ENCODE results near the gene CRADD.

The CRADD gene

GRCh38 chr12:93892423-93893268 is 215.5 kb downstream of the CRADD start:
- in situ Hi-C loops (cut with MboI; ENCODE audit: low sequenced_read_pairs): no loop called here

- in situ Hi-C loops (cut with MboI; ENCODE audit: low sequenced_read_pairs): no loop called here
Observed at GRCh38 chr12:93894391-93895088, 217.4 kb downstream of the CRADD start.

DNA sequence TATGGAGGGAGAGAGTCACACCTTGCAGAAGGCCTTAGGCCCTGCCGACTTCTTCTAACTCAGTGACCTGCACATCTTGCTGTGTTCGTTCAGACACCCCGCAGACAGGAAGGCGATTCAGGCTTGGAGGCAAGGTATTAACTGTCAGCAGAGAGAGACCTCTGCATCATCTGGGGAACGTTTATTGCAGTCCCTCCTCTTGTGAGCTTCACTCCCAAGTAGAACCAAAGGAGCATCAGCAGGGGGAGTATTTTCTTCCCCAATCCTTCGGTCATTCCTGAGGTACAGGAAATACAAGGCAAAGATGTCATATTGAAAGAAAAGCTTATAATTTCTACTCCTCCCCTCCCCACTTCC is 217.9 kb downstream of the CRADD start:
- in situ Hi-C loops (cut with MboI; ENCODE audit: low sequenced_read_pairs): no loop called here

GRCh38 chr12:93896427-93896826 is 219.3 kb downstream of the CRADD start:
- in situ Hi-C loops (cut with MboI; ENCODE audit: low sequenced_read_pairs): no loop called here

- in situ Hi-C loops (cut with MboI; ENCODE audit: low sequenced_read_pairs): no loop called here
Observed at GRCh38 chr12:93896952-93897351, 219.8 kb downstream of the CRADD start.

DNA sequence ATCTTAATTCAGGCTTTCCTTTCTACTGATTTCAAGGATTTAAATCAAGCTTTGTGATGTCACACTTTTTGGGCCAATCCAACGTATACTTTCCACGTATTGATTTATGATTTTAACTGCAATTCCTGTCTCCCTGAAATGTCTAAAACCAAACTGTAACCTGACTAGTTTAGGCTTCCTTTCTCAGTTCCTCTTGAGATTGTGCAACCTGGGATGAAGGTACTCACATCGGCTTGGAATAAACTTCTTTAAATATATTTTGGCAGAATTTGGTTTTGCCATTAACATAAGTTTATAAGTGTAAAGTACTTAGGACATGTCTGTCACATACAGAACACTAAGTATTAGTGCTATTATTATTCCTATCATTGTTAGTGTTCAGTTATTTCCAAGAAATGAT is 224.6 kb downstream of the CRADD start:
- in situ Hi-C loops (cut with MboI; ENCODE audit: low sequenced_read_pairs): no loop called here

GRCh38 chr12:93902192-93902591 is 225.0 kb downstream of the CRADD start:
- in situ Hi-C loops (cut with MboI; ENCODE audit: low sequenced_read_pairs): no loop called here

- in situ Hi-C loops (cut with MboI; ENCODE audit: low sequenced_read_pairs): no loop called here
Observed at GRCh38 chr12:93902736-93903562, 225.8 kb downstream of the CRADD start.

DNA sequence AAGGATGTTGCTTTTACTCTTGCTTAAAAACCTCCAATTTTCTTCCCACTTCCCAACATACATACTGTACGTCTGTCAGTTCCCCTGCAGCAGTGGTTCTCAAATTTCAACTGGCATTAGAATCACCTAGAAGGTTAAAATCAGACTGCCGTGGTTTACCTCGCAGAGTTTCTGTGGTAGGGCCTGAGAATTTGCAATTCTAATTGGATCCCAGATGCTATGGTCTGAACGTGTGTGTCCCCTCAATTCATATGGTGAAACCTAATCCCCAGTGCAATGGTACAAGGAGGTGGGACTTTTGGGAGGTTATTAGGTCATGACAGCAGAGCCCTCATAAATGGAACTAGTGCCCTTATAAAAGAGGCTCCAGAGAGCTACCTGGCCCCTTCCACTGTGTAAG is 226.9 kb downstream of the CRADD start:
- in situ Hi-C loops (cut with MboI; ENCODE audit: low sequenced_read_pairs): no loop called here

- in situ Hi-C loops (cut with MboI; ENCODE audit: low sequenced_read_pairs): no loop called here
Observed at GRCh38 chr12:93908264-93908663, 231.1 kb downstream of the CRADD start.

DNA sequence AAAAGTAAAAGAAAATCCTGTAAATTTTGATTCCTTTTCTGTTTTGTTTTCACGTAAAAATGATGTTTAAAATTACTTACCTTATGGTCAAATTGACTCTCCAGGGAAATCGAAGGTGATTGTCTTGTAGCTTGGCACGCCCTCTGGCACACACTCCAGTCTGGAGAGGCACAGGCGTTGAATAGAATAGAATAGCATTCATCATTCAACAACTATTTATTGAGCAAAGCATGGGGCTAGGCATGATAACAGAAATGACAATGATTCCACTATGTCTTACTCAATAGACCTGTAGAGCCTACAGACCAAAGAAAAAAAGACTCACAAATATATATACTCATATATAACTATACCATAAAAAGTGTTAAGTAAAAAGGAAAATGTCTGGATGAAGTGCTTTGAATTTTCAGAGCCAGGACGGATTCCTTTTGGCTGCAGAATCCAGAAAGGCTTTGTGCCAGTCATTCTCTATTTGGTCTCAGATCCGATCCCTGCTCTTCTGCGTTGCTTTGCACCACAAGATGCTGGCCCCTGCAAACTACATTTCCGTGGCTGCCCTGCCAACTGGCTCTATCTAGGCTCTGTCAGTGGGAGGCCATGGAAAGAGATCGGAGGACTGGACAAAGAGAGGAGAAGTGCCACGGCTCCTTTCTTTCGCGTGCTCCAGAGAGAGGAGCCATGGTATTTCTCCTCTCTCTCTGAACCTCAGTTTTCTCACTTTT is 231.8 kb downstream of the CRADD start:
- in situ Hi-C loops (cut with MboI; ENCODE audit: low sequenced_read_pairs): no loop called here

DNA sequence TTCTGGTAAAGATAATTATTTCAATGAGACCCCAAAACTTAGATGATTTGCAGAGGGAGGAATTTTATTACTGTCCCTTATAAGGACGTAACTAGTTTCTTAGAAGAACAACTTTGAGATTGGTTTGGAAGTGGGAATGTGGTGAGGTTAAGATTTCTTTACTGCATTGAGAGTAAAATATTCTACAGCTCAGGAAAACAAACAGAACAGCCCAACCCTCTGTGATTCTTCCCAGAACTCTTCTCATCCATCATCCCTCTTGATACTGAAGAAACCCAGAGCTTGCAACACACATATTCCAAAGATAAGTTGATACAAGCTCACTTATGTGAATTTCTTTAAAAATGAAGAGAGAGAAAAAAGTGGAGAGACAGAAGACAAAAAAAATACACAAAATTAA is 234.2 kb downstream of the CRADD start:
- in situ Hi-C loops (cut with MboI; ENCODE audit: low sequenced_read_pairs): no loop called here

DNA sequence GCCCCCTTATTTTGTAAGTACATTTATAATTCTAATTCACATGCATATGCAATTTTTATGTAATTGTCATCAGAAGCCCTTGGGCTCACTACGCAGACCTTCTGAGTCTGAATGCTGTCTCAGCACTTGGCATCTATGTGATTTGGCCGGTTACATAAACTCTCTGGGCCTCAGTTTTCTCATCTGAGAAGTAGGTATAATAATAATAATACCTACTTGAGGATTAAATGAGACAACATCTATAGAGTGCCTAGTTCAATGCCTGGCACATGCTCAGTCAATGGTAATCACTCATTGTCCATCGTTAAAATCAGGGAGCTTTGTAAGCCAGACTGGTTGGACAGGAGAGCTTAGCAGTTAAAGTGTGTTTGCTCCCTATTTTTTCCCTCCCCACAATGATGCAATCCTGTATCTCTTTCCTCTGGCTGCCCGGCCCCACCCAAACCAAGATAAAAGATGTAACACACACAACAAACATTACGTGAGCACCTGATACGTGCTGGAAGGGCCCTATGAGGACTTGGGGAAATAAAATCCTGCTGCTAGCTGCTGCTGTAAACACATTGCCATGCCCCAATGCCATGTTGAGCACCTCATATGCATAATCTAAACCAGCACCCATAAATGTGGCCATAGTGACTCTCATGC is 235.0 kb downstream of the CRADD start:
- in situ Hi-C loops (cut with MboI; ENCODE audit: low sequenced_read_pairs): no loop called here

DNA sequence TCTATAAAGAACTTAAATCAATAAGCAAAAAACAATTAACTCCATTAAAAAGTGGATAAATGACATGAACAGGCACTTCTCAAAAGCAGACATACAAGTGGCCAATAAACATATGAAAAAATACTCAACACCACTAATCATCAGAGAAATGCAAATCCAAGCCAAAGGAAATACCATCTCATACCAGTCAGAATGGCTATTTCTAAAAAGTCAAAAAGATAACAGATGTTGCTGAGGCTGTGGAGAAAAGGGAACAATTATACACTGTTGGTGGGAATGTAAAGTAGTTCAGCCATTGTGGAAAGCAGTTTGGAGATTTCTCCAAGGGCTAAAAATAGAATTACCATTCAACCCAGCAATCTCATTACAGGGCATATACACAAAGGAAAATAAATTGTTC is 236.7 kb downstream of the CRADD start:
- in situ Hi-C loops (cut with MboI; ENCODE audit: low sequenced_read_pairs): no loop called here

- in situ Hi-C loops (cut with MboI; ENCODE audit: low sequenced_read_pairs): no loop called here
Observed at GRCh38 chr12:93914281-93914680, 237.1 kb downstream of the CRADD start.

DNA sequence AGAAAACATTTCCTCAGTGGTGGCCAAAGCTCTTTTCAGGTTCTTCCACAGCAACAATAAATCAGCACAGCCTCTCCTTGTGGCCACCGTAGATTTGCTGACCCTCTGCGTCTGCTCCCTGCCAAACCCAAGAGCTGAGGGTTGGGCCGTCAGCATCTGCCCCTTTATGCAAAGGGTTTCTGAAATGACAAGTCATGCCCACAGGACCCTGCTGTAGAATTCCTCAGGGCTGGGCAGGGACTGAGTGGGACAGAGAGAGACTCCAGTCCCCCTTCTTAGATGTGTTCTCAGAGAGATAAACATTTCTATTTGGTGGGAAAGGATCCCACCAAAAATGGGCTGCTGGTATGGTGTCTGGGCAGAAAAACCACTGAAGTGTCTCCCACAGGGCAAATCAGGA is 238.2 kb downstream of the CRADD start:
- in situ Hi-C loops (cut with MboI; ENCODE audit: low sequenced_read_pairs): no loop called here

- in situ Hi-C loops (cut with MboI; ENCODE audit: low sequenced_read_pairs): no loop called here
Observed at GRCh38 chr12:93916402-93916801, 239.2 kb downstream of the CRADD start.

GRCh38 chr12:93918262-93918661 is 241.1 kb downstream of the CRADD start:
- in situ Hi-C loops (cut with MboI; ENCODE audit: low sequenced_read_pairs): no loop called here

DNA sequence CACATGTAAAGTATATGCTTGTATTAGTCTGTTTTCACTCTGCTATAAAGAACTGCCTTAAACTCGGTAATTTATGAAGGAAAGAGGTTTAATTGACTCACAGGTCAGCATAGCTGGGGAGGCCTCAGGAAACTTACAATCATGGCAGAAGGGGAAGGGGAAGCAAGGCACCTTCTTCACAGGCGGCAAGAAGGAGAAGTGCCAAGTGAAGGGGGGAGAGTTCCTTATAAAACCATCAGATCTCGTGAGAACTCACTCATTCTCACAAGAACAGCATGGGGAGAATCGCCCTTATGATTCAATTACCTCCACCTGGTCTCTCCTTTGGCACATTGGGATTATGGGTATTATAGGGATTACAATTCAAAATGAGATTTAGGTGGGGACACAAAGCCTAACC is 241.7 kb downstream of the CRADD start:
- in situ Hi-C loops (cut with MboI; ENCODE audit: low sequenced_read_pairs): no loop called here

GRCh38 chr12:93921521-93921920 is 244.3 kb downstream of the CRADD start:
- in situ Hi-C loops (cut with MboI; ENCODE audit: low sequenced_read_pairs): no loop called here
